Adrenal gland (tissue), 12 donors: Measurements from ENCODE around the gene MRFAP1. TPM values are rescaled to one million over a fixed set of nuclear protein-coding genes. Genes with fewer than 3 reads are reported as not detected.

Experiments used
- DNase-seq, 7 donors: peaks; one replicate each; pipeline ENCODE4 v3.0.0-alpha.2; 2019 to 2020
- H3K27ac ChIP-seq, 5 donors: fragments of 200-600 bp; sonication (generic) in 4 of 5; 1 replicate in 3 of 5; 2 replicates in 2 of 5; pipeline versions ENCODE4 v1.5.1 to v1.8.0; 2016 to 2020; ENCODE audit warnings: mild to moderate bottlenecking in 1 of 5
- H3K27me3 ChIP-seq: fragments of 200-600 bp; 2 replicates; pipeline ENCODE4 v1.8.0; 2021
- H3K36me3 ChIP-seq, 2 donors: fragments of 200-600 bp; replicated peaks in 1 of 2; 1 replicate in 1 of 2; 2 replicates in 1 of 2; pipeline versions ENCODE4 v1.5.1 to v1.8.0; 2018 to 2022
- H3K4me1 ChIP-seq, 2 donors: fragments of 200-600 bp; replicated peaks in 1 of 2; 1 replicate in 1 of 2; 2 replicates in 1 of 2; pipeline versions ENCODE4 v1.5.1 to v1.8.0; 2018 to 2021
- H3K4me3 ChIP-seq, 4 donors: fragments of 200-600 bp; sonication (generic) in 3 of 4; one replicate each; pipeline ENCODE4 v1.5.1; 2016 to 2018
- H3K9me3 ChIP-seq, 3 donors: fragments of 200-600 bp; sonication (generic) in 1 of 3; replicated peaks in 1 of 3; 1 replicate in 2 of 3; 2 replicates in 1 of 3; pipeline versions ENCODE4 v1.5.1 to v1.8.0; 2016 to 2021
- POLR2A ChIP-seq, 2 donors: fragments of 450-650 bp; IDR thresholded peaks; one replicate each; pipeline ENCODE4 v1.6.1; 2017; ENCODE audit warnings: antibody characterized with exemption in 2 of 2, mild to moderate bottlenecking in 2 of 2, moderate library complexity in 1 of 2
- WGBS, 4 donors: extraction: QIAGEN DNeasy Blood & Tissue Kit in 2 of 4; methylation state at CpG; one replicate each; pipeline versions ENCODE4 v1.1.5 to v1.1.7; 2013 to 2017; 5-methylcytosine and 5-hydroxymethylcytosine counted together
- intact Hi-C, 2 donors: fragments of 100-400 bp; cut with DNase I; formaldehyde crosslinking; loops; one replicate each; pipeline versions ENCODE4 v1.14.1 to v1.15.0; 2022 to 2023
- polyA plus RNA-seq, 3 donors: library from polyadenylated mRNA; stranded (reverse); fragments of 200-250 nt in 2 of 3; fragments of 350-450 nt in 1 of 3; fragmentation: Illumina TruSeq in 1 of 3; extraction: RNeasy Lipid Tissue Mini Kit (QIAGEN cat#74804) in 1 of 3; gene quantifications; one replicate each; pipeline ENCODE4 v1.2.3, GENCODE V29; 2013 to 2014
- total RNA-seq, 9 donors: library from RNA; depleted of rRNA in 4 of 9; stranded (reverse); fragments of >200 nt in 4 of 9; fragments of 120-200 nt in 1 of 9; fragmentation: NEBNext Ultra II Directional in 1 of 9; extraction: Animal tissue kit (Norgen Biotek cat#: 25700) in 1 of 9; gene quantifications; one replicate each; pipeline versions ENCODE4 v1.1.0 to v1.2.4, GENCODE V29; 2013 to 2023
- TF ChIP-seq, protein P1 (sequence below), 6 experiments: fragments of 450-650 bp in 4 of 6; fragments of 200-600 bp in 2 of 6; sonication (generic) in 1 of 6; IDR thresholded peaks; 1 replicate in 5 of 6; 2 replicates in 1 of 6; pipeline versions ENCODE4 v1.5.1 to v1.8.0; 2016 to 2021; ENCODE audit warnings: antibody characterized with exemption in 6 of 6, mild to moderate bottlenecking in 2 of 6, moderate library complexity in 1 of 6
- donor health status: healthy with polysubstance abuse.
- donor health status: Bipolar disorder and iron deficiency.
- donor health status: DM: yes; HTN: yes; CAD: no.
- donor health status: DM: no; HTN: no; CAD: no.
- donor health status: DM: no; HTN: no; CAD: no.
- donor health status: DM: yes; HTN: yes; CAD: no.

The MRFAP1 gene
- total and polyA plus RNA-seq, 12 donors, result 161 to 618 (median 329) TPM

DNA sequence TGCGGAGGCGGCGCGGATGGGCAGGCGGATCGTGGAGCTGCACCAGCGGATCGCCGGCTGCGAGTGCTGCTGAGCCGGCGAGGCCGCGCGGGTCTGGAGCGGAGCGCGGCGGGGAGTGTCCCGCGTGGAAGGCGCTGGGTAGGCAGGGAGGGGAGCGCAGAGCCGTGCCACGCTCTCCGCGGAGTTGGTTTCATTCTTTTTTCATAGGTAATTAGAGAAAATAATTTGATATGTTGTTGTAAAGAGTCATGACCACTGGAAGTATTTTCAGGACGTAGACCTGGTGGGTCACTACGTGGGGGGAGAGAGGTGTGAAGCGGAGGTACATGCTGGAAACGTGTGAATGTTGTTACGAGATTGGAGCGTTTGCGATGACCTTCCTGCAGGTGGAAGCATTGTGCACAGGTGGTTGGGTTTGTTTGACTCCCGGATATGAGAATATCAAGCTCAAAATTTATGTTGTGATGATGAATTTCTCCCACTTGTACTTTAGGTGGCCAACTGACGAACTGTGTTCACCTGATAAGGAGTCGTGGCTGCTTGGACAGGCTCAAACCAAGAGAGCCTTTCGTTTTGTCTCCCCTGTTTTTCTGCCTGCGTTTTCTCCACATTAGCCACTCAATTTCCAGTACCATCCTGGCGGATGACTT lies 34.1 kb downstream of the MRFAP1 start:
- Histone ChIP-seq H3K27me3 (no peaks in the 10 kb centered on the region), H3K9me3 (no peaks in the 10 kb centered on the region), H3K4me3 (peak overlapping the region; percentile 22 to 79 (median 44)), H3K4me1 (peaks cover 16 to 29% of the 10 kb centered on the region in 2 donors), H3K27ac (peak overlapping the region in 4 of 5 donors; percentile 22 to 88 (median 77)), H3K36me3 (no peaks in the 10 kb centered on the region)
- WGBS, 4 donors, result 5 to 16% (median 8%) methylated on average over 14 to 40 of the region's 40 CpGs
- intact Hi-C loops, result no loop called here
- DNase-seq, result peak in 1 of 7 donors; percentile 71
- TF ChIP-seq POLR2A (IDR thresholded peaks at IDR 0.05), result no peak
- TF ChIP-seq, protein P1, sequence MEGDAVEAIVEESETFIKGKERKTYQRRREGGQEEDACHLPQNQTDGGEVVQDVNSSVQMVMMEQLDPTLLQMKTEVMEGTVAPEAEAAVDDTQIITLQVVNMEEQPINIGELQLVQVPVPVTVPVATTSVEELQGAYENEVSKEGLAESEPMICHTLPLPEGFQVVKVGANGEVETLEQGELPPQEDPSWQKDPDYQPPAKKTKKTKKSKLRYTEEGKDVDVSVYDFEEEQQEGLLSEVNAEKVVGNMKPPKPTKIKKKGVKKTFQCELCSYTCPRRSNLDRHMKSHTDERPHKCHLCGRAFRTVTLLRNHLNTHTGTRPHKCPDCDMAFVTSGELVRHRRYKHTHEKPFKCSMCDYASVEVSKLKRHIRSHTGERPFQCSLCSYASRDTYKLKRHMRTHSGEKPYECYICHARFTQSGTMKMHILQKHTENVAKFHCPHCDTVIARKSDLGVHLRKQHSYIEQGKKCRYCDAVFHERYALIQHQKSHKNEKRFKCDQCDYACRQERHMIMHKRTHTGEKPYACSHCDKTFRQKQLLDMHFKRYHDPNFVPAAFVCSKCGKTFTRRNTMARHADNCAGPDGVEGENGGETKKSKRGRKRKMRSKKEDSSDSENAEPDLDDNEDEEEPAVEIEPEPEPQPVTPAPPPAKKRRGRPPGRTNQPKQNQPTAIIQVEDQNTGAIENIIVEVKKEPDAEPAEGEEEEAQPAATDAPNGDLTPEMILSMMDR (IDR thresholded peaks at IDR 0.05), result peak in 2 of 6 experiments; percentile 19 to 24

DNA sequence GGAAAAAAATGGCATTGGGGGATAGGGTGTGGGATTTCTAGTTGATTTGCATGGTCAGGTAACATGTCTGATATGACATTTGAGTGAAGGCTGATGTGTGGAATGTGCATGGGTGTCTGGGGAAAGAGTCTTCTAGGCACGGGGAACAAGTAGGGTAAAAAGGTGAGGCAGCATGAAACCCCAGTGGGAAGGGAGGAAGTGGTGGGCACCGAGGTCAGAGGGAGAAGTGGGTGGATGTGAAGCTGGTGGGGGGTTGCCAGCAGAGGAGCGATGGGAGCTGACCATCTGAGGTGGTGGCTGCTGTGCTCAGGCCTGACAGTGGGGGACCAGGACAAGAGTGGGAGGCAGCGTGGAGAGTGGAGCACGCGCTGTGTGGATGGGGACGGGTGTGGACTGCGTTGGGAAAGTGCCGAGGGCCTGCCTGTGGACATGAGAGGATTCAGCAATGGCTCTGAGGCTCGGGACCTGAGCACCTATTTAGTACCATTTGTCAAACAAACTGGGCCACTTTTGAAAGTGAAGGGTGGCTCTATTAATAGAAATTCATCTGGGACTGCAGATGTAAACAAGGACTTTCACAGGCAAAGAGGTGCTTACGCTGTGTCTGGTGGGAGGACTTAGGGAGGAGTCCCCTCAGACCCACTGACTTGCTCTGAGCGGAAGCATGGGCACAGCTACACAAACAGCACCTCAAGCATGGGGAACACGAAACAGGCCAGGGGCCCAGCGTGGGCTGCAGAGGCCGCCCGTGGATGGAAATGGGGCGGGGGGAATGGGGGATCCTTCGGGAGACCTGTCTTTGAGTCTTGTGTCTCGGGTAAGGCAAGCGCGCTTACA lies 36.5 kb downstream of the MRFAP1 start:
- peaks cover 16 to 29% of the 10 kb centered on the region in 2 donors for H3K4me1 ChIP-seq

DNA sequence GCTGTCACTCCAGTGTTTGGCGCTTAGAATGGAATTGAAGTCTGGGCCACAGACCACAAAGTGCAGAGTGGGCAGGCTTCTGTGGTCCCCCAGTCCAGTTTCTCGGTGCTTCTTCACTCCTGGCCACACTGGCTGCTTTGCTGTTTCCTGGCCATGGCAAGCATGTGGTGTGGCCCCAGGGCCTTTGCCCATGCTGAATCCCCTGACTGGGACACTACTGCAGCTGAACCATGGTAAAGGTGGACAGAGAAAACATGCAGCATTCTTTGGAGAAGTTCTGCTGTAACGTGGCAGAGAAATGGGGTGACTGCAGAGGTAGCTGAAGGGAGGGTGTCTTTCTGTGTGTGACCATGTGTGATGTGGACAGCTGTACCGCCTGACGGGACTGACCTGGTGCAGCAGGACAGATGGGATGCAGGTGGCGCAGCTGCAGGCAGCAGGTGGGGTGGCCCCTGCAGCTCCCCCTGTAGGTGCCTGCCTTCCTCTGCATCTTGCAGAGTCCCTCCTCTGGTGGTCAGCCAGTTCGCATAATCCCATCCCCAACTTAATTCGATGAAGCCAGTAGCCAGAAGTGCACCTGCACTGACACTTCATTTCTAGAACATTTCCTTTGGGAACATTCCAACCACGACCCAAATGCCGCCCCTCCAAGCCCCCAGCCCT lies 40.0 kb downstream of the MRFAP1 start:
- no peak for DNase-seq
- peaks cover 0 to 17% of the 10 kb centered on the region in 2 donors for H3K4me1 ChIP-seq
- 87 to 93% (median 89%) methylated on average over 10 of the region's 10 CpGs for WGBS, 4 donors
- no peak overlapping the region for H3K27ac ChIP-seq
- H3K4me3 ChIP-seq, result no peak overlapping the region
- H3K27me3 ChIP-seq, result no peaks in the 10 kb centered on the region
- TF ChIP-seq POLR2A (IDR thresholded peaks at IDR 0.05), result no peak
- TF ChIP-seq, protein P1 (IDR thresholded peaks at IDR 0.05), result no peak
- no peaks in the 10 kb centered on the region for H3K36me3 ChIP-seq
- intact Hi-C loops, result no loop called here
- H3K9me3 ChIP-seq, result no peaks in the 10 kb centered on the region

More for the DNA sequence above, 36.5 kb downstream of the MRFAP1 start:
- H3K9me3 ChIP-seq, result no peaks in the 10 kb centered on the region
- intact Hi-C loops, result no loop called here
- no peak overlapping the region for H3K27ac ChIP-seq
- no peaks in the 10 kb centered on the region for H3K36me3 ChIP-seq
- TF ChIP-seq POLR2A (IDR thresholded peaks at IDR 0.05), result no peak
- TF ChIP-seq, protein P1 (IDR thresholded peaks at IDR 0.05), result no peak
- H3K4me3 ChIP-seq, result no peak overlapping the region
- WGBS, 4 donors, result 88 to 91% (median 89%) methylated on average over 21 of the region's 21 CpGs
- DNase-seq, result no peak
- no peaks in the 10 kb centered on the region for H3K27me3 ChIP-seq

DNA sequence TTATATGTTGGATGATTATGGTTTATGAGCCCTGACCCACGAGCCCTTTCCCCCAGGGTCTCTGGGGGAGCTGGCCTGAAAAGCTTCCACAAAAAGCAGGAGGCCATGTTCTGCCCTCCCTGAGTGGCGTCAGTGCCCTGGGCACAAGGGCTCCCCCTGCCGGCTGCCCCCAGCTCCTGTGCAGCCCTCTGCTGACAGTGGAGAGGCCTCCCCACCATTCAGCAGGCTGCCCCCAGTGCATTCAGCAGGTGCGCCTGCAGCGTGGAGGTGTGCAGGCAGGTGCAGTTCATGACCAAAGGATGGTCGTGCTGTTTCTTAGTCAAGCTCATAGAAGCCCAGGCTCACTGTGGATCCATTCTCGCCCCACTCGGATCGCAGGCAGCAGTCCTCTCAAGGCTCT lies 40.7 kb downstream of the MRFAP1 start:
- Histone ChIP-seq H3K27me3 (no peaks in the 10 kb centered on the region), H3K36me3 (no peaks in the 10 kb centered on the region), H3K4me1 (peaks cover 0 to 10% of the 10 kb centered on the region in 2 donors), H3K9me3 (no peaks in the 10 kb centered on the region), H3K4me3 (no peak overlapping the region), H3K27ac (no peak overlapping the region)
- no peak for DNase-seq
- 77 to 89% (median 84%) methylated on average over 7 to 9 of the region's 9 CpGs for WGBS, 4 donors
- TF ChIP-seq POLR2A (IDR thresholded peaks at IDR 0.05), result no peak
- TF ChIP-seq, protein P1 (IDR thresholded peaks at IDR 0.05), result no peak
- intact Hi-C loops, result no loop called here
